GM21737 (cell line): Measurements from ENCODE around the gene ZNF653.
A peak's percentile ranks its signal among the peaks of the same experiment; 100 is the strongest.
"Not testable (repeated sequence)": the region's sequence is repeated elsewhere in the genome, so short reads cannot be mapped to it uniquely, and the experiment has no call there.

Source experiments
- ATAC-seq: cut with Tn5 transposase; IDR thresholded peaks from one replicate; pipeline ENCODE4 v1.9.1; 2021; ENCODE audit warnings: mild to moderate bottlenecking, moderate library complexity; ENCODE audit not compliant: unreplicated experiment

The ZNF653 gene

DNA sequence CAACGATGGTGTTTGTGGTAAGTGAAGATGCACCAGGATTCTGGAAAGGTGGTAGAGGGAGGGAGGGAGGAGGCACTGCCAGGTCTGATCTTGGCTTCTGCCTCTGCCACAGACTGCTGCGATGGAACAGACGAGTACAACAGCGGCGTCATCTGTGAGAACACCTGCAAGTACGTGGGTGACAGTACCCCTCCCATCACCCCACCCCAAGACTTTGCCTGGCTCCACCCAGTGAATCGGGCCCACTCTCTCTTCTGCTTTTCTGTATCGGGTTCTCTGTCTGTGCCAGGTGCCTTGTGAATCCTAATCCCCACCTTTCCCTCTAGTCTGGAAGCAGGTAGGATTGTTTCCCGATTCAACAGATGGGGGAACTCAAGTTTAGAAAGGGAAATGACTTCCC, 67.7 kb downstream of the ZNF653 start:
- no peak for ATAC-seq

DNA sequence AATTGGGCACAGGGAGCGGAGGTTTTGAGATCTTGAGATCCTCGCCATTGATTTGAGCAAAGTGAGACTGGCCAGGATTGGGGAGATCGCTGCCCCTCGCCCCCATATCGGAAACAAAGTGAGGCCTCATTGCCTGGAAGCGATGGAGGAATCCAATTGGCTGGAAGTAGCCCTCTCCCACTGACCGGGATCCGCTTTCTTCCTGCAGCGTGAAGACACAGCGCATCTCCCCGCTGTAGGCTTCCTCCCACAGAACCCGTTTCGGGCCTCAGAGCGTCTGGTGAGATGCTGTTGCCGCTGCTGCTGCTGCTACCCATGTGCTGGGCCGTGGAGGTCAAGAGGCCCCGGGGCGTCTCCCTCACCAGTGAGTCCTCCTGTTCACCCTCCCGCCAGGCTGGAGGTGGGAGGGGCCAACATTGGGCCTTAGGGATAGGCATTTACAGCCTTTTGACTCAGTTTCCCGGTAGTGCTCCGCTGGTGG, 69.8 kb downstream of the ZNF653 start:
- no peak for ATAC-seq

- ATAC-seq, result peak; percentile 87
These were observed 70.4 kb downstream of the ZNF653 start, which contains the start of the genes ODAD3 and PRKCSH for GRCh38 chr19:11435057-11435832. ODAD3 (minus strand) TSS chr19:11435121; CDS start chr19:11435016, 105 bp downstream. PRKCSH (plus strand) TSS chr19:11435635; CDS start chr19:11436118, 483 bp downstream.

DNA sequence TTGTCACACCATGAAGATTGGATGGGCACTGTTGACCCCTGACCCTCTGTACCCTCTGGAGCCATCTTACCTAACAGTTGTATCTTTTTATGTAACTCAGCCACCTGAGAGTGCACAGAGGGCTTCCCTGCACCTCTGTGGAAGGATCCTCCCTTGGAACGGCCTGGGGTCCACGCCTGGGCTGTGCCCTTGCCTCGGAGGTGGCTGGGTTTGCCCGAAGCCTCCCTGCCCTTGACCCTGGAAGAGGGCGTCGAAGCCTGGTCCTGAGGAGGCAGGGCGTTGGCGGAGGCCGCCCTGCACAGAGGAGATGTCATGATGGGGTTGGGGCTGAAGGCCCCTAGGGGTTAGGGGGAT, 71.0 kb downstream of the ZNF653 start:
- peak; percentile 12 for ATAC-seq

- not testable (repeated sequence) for ATAC-seq
These were observed 72.1 kb downstream of the ZNF653 start for GRCh38 chr19:11433526-11433925.
